Neutrophil (primary cell): ENCODE data around the gene GBX2.

Experiments
- H3K27ac ChIP-seq: fragments of 200-600 bp; sonication (generic); 2 replicates; pipeline ENCODE4 v1.5.1; 2016; ENCODE audit warnings: mild to moderate bottlenecking, moderate library complexity
- H3K27me3 ChIP-seq: fragments of 200-600 bp; sonication (generic); 2 replicates; pipeline ENCODE4 v1.6.0; 2016; ENCODE audit warnings: mild to moderate bottlenecking
- H3K36me3 ChIP-seq: fragments of 200-600 bp; sonication (generic); 2 replicates; pipeline ENCODE4 v1.5.1; 2017
- H3K4me1 ChIP-seq, 2 experiments: fragments of 200-600 bp in 1 of 2; sonication (generic) in 1 of 2; 1 replicate in 1 of 2; 2 replicates in 1 of 2; pipeline versions ENCODE4 v1.5.1 to v1.6.1; 2013 to 2016; ENCODE audit warnings: low read depth in 1 of 2, low read length in 1 of 2, mild to moderate bottlenecking in 1 of 2, moderate library complexity in 1 of 2; ENCODE audit not compliant: control insufficient read depth in 1 of 2, insufficient read depth in 1 of 2
- H3K4me3 ChIP-seq, 2 experiments: fragments of 200-600 bp in 1 of 2; sonication (generic) in 1 of 2; 1 replicate in 1 of 2; 2 replicates in 1 of 2; pipeline ENCODE4 v1.5.1; 2013 to 2016; ENCODE audit warnings: low read depth in 1 of 2, low read length in 1 of 2, mild to moderate bottlenecking in 1 of 2, moderate library complexity in 1 of 2
- H3K9me3 ChIP-seq: fragments of 200-600 bp; sonication (generic); 2 replicates; pipeline ENCODE4 v1.5.1; 2016
- CTCF ChIP-seq: fragments of 200-600 bp; sonication (generic); IDR thresholded peaks from 2 replicates; pipeline ENCODE4 v1.5.1; 2016; ENCODE audit warnings: antibody characterized with exemption

GBX2 gene

GRCh38 chr2:236168110-236169080, at the start of gene GBX2:
Gene GBX2 (minus strand): TSS chr2:236168386. CDS start chr2:236167971, 415 bp downstream.
- no peak for TF ChIP-seq CTCF
- Histone ChIP-seq H3K27ac (no peak within 1 kb of the TSS), H3K36me3 (no peaks in the 10 kb centered on the region), H3K4me3 (no peak within 1 kb of the TSS), H3K9me3 (no peaks in the 10 kb centered on the region), H3K4me1 (peaks cover 0 to 6% of the 10 kb centered on the region in 2 experiments), H3K27me3 (peaks cover 100% of the 10 kb centered on the region)

- no peak for TF ChIP-seq CTCF
- Histone ChIP-seq H3K4me3 (no peak overlapping the region), H3K27me3 (peaks cover 28% of the 10 kb centered on the region), H3K9me3 (no peaks in the 10 kb centered on the region), H3K36me3 (no peaks in the 10 kb centered on the region), H3K4me1 (no peaks in the 10 kb centered on the region), H3K27ac (no peak overlapping the region)
Observed at GRCh38 chr2:236217926-236218325, 49.7 kb upstream of the GBX2 start.

GRCh38 chr2:236216711-236217110, 48.5 kb upstream of the GBX2 start:
- H3K36me3 ChIP-seq = no peaks in the 10 kb centered on the region
- no peak overlapping the region for H3K27ac ChIP-seq
- H3K27me3 ChIP-seq = peaks cover 34% of the 10 kb centered on the region
- no peak for TF ChIP-seq CTCF
- no peak overlapping the region for H3K4me3 ChIP-seq
- H3K4me1 ChIP-seq = no peaks in the 10 kb centered on the region
- H3K9me3 ChIP-seq = no peaks in the 10 kb centered on the region

GRCh38 chr2:236215761-236216333, 47.7 kb upstream of the GBX2 start:
- Histone ChIP-seq H3K27me3 (peaks cover 35% of the 10 kb centered on the region), H3K4me3 (no peak overlapping the region), H3K36me3 (no peaks in the 10 kb centered on the region), H3K27ac (no peak overlapping the region), H3K4me1 (no peaks in the 10 kb centered on the region), H3K9me3 (no peaks in the 10 kb centered on the region)
- TF ChIP-seq CTCF = no peak

GRCh38 chr2:236215196-236215595, 47.0 kb upstream of the GBX2 start:
- Histone ChIP-seq H3K9me3 (no peaks in the 10 kb centered on the region), H3K27me3 (peaks cover 35% of the 10 kb centered on the region), H3K4me1 (no peaks in the 10 kb centered on the region), H3K27ac (no peak overlapping the region), H3K36me3 (no peaks in the 10 kb centered on the region), H3K4me3 (no peak overlapping the region)
- no peak for TF ChIP-seq CTCF
